Ramos (cell line): ENCODE measurements around the gene IL12RB1.
"Not testable (repeated sequence)": the region's sequence is repeated elsewhere in the genome, so short reads cannot be mapped to it uniquely, and the experiment has no call there.

ENCODE experiments used
- in situ Hi-C: fragments of 300-500 bp; cut with MboI; formaldehyde crosslinking; loops from one replicate; pipeline ENCODE4 v1.14.3; 2022; ENCODE audit warnings: low sequenced_read_pairs; ENCODE audit not compliant: unreplicated experiment

IL12RB1 gene

DNA sequence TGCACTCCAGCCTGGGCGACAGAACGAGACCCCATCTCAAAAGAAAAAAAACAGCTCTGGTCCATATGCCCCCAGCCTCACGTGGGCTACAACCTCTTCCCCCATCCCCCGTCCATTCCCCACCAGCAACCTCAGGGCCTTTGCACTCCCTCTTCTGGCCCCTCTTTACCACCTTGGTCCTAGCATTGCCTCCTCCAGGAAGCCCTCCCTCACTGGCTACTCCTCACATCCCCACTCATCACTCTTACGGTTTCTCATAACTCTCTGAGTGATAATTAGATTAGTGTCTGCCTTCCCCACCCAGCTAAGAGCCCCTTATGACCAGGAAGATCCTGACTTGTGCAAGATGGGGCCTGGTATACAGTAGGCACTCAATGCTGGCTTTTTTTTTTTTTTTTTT lies 30.8 kb downstream of the IL12RB1 start:
- in situ Hi-C loops, result loop anchor here (5.0 kb wide), 1 partner anchor 39 kb away; no protein-coding TSS in a partner anchor

DNA sequence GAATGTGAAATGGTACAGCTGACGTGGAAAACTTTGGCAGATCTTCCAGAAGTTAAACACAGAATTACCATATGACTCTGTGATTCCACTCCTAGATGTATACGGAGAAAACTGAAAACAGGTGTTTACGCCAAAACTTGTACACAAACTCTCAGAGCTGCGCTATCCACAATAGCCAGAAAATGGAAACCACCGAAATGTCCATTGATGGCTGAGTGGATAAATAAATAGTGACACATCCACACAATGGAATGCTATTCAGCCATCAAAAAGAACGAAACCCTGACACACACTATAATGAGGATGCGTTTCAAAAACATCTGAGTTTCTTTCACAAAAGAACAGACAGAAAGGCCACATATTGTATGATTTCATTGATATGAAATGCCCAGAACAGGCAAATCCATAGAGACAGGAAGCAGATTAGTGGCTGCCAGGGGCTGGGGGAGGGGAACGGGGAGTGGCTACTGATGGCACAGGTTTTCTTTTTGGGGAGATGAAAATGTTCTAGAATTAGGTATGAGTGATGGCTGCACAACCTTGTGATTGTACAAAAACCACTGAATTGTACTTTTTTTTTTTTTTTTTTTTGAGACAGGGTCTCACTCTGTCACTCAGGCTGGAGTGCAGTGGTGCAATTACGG lies 33.0 kb downstream of the IL12RB1 start:
- in situ Hi-C loops, result no loop called here

DNA sequence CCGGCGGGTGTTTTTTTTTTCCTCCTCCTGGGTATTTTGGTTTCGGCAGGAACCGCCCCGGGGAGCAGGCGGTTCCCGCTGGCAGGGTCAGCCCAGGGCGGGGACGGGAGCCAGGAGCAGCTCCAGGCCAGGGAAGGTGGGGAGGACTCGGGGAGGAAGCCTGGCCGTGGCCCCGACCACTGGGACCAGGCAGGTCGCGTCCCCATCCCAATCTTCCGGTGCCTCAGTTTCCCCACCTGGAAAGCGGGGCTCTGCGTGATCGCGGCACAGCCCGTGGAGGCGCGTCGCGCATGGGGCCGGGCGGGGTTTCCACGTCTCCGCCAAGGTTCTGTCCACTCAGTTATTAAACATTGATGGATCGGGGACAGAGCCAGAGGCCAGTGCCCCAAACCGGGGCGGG lies 34.8 kb downstream of the IL12RB1 start:
- in situ Hi-C loops, result no loop called here

DNA sequence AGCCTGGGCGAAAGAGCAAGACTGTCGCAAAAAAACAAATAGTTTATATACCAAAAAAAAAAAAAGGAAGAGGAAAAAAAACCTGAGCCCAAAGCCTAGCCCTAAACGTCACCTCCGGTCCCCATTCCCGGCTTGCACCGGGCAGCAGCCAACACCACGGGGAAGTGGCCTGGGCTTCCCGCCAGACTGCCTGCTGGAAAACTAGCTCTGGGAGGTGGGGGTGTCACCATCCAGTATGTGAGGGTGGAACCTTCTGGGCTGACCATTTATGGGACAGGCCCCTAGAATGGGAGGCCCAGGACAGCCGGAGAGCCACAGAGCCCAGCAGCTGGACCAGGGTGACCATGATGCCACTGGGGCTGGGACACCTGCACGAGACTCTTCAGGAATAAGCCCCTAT lies 37.3 kb downstream of the IL12RB1 start:
- in situ Hi-C loops, result no loop called here

DNA sequence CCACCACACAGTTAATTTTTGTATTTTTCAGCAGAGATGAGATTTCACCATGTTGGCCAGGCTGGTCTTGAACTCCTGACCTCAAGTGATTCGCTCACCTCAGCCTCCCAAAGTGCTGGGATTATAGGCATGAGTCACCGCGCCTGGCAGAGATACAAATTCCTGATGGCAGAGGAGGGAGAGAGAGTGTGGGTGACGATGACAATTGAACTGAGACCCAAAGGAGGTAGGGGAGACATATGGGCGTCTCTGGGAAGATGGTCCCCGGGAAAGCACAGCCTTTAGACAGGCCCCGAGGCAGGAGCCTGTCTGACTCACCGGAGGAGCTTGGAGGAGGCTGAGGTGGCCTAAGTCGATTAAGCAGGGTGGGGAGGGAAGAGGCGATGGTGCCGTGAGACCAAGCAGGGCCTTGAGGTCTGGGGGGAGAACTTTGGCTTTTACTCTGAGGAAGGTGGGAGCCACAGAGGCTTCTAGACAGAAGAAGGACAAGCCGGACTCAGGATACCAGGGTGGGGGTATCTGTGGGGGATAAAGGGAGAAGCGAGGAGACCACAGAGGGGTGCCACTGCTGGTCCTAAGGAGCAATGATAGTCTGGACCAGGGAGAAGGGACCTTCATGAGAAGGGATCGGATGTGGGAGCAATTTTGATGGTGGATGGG lies 40.5 kb downstream of the IL12RB1 start:
- in situ Hi-C loops, result no loop called here

DNA sequence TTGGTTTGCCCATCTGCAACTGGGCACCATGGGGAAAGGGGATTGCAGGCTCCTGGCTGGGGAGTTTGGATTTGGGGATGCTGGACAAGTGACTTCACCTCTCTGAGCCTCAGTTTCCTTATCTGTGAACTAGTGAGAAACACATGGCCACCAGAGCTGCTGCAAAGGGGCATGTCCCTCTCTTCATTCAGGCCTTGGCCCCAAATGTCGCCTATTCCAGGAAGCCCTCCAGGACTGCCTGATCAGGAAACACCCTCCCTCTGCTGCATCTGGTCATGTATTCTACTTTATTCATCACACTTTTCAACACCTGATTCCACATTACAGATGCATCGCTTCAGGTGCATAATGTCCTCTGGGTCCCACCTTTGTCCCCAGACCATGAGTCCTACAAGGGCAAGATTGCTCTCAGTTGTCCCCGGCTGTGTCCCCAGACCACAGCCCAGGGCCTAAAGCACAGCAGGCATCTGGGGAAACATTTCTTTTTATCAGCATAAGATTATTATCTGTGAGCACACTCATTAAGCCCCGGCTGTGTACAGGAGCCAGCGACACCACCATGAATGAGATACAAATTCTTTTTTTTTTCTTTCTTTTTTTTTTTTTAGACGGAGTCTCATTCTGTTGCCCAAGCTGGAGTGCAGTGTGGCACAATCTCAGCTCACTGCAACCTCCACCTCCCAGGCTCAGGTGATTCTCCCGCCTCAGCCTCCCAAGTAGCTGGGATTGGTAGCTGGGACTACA lies 41.3 kb downstream of the IL12RB1 start:
- in situ Hi-C loops, result no loop called here

DNA sequence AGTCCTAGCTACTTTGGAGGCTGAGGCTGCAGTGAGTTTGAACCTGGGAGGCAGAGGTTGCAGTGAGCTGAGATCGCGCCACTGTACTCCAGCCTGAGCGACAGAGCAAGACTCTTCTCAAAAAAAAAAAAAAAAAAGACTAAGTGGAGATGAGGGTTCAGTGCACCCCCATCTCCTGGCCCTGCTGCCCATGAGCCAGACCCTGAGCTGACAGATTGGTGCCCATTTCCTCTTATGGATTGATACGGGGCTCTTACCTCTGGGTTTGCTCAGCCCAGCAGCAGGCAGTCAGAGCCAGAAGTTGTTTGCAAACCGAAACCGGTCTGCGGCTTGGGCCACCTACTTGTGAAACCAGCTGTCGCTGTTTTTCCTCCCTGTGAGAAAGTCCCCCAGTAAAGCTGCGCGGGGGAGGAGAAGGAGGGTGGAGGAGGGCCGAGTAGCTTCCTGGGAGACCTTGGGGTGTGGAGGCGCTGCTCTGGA lies 41.9 kb downstream of the IL12RB1 start:
- in situ Hi-C loops, result no loop called here

DNA sequence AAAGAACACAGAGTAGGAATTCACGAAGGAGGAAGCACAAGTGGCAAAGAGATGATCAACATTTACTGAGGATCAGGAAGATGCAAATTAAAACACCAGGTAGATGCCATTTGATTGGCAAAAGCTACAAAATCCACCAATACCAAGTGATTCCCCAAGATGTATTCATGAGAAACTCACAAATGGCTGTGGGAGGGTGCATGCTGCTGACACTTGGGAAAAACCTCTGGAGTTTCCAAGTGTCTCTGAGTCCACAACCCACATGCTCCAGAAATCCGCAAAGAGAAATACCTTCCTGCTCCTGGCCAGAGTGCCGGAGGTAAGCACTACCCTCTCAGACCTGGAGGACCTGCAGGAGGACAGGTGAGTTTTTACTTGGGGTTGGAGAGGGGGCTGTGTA lies 43.1 kb downstream of the IL12RB1 start:
- in situ Hi-C loops, result no loop called here

DNA sequence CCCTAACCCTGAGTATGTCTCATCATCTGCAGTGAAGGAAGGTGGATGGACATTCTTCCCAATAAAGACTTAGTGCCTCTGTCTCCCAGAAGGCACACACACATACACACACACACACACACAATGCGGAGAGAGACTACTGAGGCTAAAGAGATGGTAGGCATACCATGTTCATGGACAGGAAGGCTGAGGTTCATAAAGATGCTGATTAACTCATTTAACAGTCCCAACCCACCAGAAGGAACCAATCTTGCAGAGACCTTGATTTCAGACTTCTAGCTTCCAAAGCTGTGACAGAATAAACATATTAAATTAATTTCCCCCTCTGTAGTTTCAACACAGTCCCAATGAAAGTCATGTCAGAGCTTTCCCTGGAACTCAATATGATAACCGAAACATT lies 45.7 kb downstream of the IL12RB1 start:
- in situ Hi-C loops, result no loop called here

DNA sequence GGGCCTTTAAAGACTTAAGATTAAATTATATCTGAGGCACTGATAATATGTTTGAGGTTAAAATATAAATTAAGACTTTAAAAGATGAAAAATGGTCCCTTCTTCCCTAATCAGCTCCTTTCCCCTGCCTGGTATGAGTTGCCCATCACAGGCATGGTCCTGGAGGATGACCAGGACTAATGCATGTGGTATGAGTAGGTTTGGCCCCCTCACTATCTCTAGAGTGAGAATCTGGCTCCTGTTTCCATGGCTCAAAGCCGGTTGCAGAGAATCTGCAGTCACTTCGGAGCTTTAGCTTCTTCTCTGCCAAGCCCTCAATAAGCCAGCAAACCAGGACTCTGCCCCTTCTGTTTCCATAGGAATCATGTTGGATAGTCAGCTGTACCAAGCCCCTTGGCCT lies 54.6 kb downstream of the IL12RB1 start:
- in situ Hi-C loops, result not testable (repeated sequence)

DNA sequence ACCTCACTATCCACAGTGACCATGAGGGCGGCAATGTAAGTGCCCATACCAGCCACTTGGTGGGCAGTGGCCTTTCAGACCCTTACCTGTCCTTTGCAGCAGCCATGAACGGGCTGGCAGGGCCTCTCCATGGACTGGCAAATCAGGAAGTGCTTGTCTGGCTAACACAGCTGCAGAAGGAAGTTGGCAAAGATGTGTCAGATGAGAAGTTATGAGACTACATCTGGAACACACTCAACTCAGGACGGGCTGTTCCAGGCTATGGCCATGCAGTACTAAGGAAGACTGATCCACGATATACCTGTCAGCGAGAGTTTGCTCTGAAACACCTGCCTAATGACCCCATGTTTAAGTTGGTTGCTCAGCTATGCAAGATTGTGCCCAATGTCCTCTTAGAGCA lies 55.3 kb downstream of the IL12RB1 start:
- in situ Hi-C loops, result not testable (repeated sequence)

DNA sequence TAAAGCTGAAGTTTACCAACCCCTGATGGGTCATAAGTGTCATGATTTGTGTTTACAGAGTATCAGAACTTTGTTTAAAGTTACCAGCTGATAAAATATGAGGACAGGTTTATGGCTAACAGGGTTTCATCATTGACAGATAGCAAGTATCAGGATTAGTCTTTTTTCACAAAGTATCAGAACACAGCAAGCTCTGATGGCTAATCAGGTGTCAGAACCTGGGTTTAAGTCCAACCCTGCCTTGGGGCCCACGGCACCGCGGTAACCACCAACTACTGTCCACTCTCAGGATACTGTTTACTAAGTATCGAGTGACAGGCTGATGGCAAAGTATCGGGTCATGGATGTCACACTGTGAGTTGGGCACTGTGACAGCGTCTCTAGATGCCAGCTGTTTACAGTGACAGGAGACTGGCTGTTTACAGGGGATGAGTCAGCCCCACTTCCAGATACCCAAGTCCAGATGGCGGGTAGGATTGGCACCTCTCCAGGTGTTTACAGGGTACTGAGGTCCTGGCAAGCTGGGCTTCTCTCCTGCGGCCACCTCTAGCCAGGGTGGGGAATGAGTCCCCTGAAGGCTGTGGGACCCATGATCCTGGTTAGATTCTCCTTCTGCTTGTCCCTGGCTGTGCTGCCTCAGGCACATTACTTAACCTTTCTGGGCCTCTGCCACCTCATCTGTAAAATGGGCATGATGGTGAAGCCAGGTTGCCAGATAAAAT lies 57.0 kb downstream of the IL12RB1 start:
- in situ Hi-C loops, result no loop called here

DNA sequence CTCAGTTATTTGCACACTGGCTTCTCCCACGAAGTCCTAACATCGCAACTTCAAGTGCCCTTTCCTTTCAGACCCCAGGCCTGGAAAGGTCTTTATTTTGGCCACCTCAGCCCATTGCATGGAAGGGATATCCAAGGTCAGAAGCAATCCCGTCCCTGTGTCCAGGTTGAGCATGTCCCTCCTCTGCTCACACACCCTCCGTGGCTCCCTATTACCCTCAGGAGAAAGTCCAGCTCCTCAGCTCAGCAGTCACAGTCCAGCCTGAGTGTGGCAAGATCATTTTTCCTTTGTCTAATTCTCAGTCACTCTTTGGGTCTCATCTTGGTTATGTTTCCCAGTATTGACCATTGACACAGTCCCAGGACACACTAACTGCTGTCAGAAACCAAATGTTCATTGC lies 59.6 kb downstream of the IL12RB1 start:
- in situ Hi-C loops, result no loop called here

DNA sequence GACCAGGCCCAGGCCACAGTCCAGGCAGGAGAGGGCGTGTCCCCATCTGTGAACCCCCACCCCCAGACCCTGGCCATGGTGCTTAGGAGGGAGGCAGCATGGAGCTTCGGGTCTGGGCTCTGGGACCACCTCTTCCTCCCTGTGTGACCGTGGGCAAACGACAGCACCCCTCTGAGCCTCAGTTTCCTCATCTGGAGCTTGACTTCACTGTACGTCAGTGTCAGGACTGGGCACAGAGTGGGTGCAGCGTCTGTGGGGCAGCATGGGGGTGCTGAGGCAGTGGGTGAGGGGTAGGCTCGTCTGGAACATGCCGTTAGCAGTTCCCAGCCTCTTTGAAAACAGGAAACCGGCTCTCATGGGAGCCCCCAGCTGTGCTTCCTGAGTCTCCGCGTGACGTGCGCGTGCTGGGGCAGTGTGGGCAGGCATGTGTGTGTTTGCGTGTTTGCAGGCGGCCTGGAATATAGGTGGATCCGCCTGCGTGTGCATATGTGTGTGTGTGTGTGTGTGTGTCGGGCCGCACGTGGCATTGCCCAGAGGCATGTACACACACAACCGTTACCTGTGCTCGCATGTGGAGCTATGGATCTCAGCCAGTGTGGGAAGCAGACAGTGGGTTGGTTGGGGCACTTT lies 63.0 kb downstream of the IL12RB1 start:
- in situ Hi-C loops, result no loop called here

DNA sequence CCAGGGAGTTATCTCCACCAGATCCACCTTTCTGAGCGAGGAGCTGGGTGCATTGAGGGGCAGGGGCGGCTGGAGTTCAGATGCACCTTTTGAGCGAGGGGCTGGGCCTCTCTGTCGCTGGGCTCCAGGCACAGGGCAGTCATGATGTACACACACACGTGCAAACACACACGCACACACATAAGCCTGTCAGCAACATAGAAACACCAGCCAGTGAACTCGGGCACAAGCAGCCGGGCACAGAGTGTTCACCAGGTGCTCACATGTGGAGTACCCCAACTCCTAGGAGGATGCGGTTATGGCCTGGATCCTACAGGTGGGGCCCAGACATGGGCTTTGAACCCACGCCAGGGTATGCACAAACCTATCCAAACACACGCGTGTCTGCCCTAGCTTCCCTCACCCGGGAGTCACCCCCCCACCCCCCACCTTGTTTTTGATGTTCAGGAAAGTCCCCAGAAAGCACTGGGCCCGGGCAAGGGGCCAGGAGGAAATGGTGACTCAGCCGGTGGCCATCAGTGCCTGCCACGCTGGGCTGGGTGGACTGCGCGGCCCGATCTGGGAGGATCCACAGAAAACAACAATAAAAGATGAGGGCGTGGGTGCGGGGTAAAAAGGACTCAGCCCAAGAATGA lies 65.5 kb downstream of the IL12RB1 start:
- in situ Hi-C loops, result no loop called here

DNA sequence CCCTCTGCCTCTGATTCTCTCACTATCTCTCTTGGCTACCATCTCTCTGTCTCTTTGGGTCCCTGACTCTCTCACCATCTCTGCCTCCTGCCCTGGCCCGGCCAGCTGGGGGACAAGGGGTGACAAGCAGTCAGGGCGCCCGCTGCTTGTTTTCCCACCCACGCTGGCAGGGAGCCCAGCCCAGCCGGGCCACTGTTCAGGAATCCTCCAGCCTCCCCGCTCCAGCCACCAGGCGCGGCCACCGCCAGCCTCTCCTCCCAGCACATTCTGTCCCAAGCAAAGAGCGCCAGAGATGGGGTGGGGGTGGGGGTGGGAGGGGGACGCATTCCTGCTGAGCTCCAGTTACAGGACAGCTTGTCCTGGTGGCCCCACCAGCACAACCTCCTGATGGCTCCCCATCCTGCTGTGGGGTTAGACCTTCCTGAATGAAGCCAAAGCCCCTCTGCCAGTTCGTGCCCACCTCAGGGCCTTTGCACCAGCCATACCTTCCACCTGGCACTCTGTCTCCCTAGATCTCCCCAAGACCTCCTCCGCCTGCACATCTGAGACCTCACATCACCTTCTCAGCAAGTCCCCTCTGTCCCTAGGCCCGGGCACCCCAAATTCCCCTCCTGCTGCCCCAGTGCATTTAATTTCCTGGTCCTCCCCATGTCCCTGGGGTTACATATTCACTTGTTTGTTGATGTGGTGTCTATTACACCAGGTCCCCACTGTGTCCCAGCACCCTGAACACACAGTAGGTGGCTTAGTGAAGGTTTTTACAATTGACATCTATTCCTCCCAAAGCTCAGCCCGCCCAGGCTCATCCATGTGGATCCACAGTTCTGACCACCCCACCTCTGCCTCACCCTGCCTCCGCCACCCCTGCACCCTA lies 66.3 kb downstream of the IL12RB1 start:
- in situ Hi-C loops, result no loop called here

DNA sequence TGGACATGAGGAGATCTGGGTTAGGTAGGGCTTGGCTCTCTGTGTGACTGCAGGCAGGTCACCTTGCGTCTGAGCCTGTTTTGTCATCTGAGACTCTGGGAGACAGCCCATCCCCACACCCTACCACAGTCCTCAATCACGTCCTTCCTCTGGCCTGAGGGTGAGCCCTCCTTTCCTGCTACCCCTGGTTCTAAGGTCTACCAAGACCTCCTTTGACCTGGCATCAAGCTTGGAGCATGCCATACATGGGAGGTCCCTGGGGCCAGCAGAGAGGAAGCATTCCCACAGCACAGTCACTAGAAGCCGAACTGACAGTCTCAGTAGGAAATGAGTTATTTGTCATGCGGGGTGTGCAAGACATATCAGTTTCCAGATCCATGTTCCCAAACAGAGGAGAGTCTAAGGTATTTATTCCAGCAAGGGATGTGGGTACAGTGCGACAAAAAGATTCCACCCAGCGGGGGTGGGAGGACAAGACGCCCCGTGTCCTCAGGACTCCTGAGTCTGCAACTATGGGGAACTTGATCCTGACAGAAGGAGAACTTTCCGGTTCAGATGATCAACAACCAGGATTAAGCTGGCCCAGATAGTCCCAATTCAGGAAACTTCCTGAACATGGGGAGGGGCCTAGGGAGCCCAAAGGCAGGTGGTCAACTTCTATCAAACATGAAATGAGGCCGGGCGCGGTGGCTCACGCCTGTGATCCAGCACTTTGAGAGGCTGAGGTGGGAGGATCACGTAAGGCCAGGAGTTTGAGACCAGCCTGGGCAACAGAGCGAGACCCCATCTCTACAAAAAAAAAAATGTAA lies 69.3 kb downstream of the IL12RB1 start:
- in situ Hi-C loops, result loop anchor here (5.0 kb wide), 1 partner anchor 40 kb away; no protein-coding TSS in a partner anchor
